Measurements from ENCODE around the gene SLC39A10. TPM values are rescaled to one million over a fixed set of nuclear protein-coding genes. Genes with fewer than 3 reads are reported as not detected.

The SLC39A10 gene
- total and polyA plus RNA-seq, 8 donors, result 0.15 to 22.0 (median 3.1) TPM

DNA sequence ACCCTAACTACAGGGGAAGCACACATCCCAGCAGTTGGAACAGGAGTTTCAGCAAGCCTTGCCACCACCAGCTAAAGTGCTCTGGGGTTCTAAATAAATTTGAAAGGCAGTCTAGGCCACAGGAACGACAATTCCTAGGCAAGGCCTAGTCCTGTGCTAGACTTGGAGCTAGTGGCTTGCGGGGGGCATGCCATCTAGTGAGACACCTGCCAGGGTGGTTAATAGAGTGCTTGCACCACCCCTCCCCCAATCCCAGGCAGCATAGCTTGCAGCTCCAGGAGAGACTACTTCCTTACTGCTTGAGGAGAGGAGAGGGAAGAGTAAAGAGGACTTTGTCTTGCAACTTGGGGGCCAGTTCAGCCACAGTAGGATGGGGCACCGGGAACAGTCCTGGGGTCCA lies 101.8 kb downstream of the SLC39A10 start:
- no peak for DNase-seq
- Histone ChIP-seq H3K9me3 (peaks cover 0 to 6% (median 2%) of the 10 kb centered on the region in 4 donors), H3K27ac (no peak overlapping the region), H3K27me3 (no peaks in the 10 kb centered on the region), H3K4me1 (no peaks in the 10 kb centered on the region), H3K4me3 (no peak overlapping the region), H3K36me3 (no peaks in the 10 kb centered on the region)
- intact Hi-C loops (cut with DNase I; ENCODE audit: low total_unique reads), result no loop called here
- 91 to 100% (median 97%) methylated on average over 3 of the region's 3 CpGs for WGBS, 5 donors
- TF ChIP-seq, protein P1, sequence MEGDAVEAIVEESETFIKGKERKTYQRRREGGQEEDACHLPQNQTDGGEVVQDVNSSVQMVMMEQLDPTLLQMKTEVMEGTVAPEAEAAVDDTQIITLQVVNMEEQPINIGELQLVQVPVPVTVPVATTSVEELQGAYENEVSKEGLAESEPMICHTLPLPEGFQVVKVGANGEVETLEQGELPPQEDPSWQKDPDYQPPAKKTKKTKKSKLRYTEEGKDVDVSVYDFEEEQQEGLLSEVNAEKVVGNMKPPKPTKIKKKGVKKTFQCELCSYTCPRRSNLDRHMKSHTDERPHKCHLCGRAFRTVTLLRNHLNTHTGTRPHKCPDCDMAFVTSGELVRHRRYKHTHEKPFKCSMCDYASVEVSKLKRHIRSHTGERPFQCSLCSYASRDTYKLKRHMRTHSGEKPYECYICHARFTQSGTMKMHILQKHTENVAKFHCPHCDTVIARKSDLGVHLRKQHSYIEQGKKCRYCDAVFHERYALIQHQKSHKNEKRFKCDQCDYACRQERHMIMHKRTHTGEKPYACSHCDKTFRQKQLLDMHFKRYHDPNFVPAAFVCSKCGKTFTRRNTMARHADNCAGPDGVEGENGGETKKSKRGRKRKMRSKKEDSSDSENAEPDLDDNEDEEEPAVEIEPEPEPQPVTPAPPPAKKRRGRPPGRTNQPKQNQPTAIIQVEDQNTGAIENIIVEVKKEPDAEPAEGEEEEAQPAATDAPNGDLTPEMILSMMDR (IDR thresholded peaks at IDR 0.05), result no peak
- no peak for TF ChIP-seq POLR2AphosphoS5 (IDR thresholded peaks at IDR 0.05)
- no peak for TF ChIP-seq EP300 (IDR thresholded peaks at IDR 0.05)
- no peak for TF ChIP-seq POLR2A (IDR thresholded peaks at IDR 0.05)

DNA sequence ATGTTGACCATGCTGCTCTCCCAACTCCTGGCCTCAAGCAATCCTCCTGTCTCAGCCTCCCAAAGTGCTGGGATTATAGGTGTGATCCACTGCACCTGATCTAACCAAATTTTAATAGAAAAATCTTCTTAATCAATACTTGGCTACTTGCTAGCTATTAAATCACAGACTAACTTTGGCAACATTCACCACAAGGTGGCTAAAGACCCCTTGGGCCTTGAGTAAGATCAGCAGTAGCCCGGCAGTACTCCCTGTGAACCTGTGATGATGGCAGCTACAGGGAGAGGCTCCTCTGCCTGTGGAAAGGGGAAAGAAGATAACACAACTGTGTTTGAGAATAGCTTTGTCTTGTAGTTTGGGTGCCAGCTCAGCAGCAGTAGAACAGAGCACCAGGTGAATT lies 102.9 kb downstream of the SLC39A10 start:
- H3K27ac ChIP-seq, result no peak overlapping the region
- no peaks in the 10 kb centered on the region for H3K36me3 ChIP-seq
- H3K4me3 ChIP-seq, result no peak overlapping the region
- peaks cover 4 to 9% (median 5%) of the 10 kb centered on the region in 4 donors for H3K9me3 ChIP-seq
- TF ChIP-seq EP300 (IDR thresholded peaks at IDR 0.05) (no peak), POLR2AphosphoS5 (IDR thresholded peaks at IDR 0.05) (no peak), POLR2A (IDR thresholded peaks at IDR 0.05) (no peak)
- TF ChIP-seq, protein P1 (IDR thresholded peaks at IDR 0.05), result no peak
- intact Hi-C loops (cut with DNase I; ENCODE audit: low total_unique reads), result no loop called here
- H3K27me3 ChIP-seq, result no peaks in the 10 kb centered on the region
- no peak for DNase-seq
- WGBS, 5 donors, result 90 to 100% (median 93%) methylated on average over 1 of the region's 1 CpG
- no peaks in the 10 kb centered on the region for H3K4me1 ChIP-seq

DNA sequence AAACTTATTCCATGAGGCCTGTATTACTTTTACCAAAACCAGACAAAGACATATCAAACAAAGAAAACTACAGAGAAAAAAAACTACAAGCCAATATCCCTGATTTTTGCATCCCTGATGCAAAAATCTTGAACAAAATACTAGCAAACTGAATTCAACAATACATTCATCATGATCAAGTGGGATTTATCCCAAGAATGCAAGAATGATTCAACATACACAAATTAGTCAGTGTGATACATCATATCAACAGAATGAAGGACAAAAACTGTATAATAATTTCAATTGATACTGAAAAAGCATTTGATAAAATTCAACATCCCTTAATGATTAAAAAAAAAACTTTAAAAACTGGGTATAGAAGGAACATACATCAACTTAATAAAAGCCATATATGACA lies 106.8 kb downstream of the SLC39A10 start:
- Histone ChIP-seq H3K27me3 (no peaks in the 10 kb centered on the region), H3K27ac (no peak overlapping the region), H3K4me3 (no peak overlapping the region), H3K4me1 (no peaks in the 10 kb centered on the region), H3K9me3 (peaks cover 4 to 14% (median 11%) of the 10 kb centered on the region in 4 donors), H3K36me3 (no peaks in the 10 kb centered on the region)
- no peak for TF ChIP-seq POLR2AphosphoS5 (IDR thresholded peaks at IDR 0.05)
- TF ChIP-seq, protein P1 (IDR thresholded peaks at IDR 0.05), result no peak
- no peak for TF ChIP-seq POLR2A (IDR thresholded peaks at IDR 0.05)
- no peak for TF ChIP-seq EP300 (IDR thresholded peaks at IDR 0.05)
- intact Hi-C loops (cut with DNase I; ENCODE audit: low total_unique reads), result no loop called here
- no peak for DNase-seq

DNA sequence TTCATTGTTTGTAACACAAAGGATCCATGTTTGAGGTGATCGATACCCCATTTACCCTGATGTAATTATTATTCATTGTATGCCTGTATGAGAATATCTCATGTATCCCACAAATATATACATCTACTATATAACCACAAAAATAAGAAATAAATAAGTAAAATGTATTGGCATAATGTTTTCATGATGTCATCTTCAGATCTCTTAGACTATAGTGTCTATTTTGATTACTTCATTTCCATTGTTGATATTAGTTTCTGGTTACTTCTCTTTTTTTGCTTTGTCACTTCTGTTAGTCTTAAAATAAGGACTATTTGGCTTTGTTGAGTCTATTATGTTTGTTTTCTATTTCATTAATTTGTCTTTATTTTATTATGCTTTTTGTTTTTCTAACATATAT lies 109.7 kb downstream of the SLC39A10 start:
- Histone ChIP-seq H3K4me3 (no peak overlapping the region), H3K9me3 (peaks cover 0 to 14% (median 8%) of the 10 kb centered on the region in 4 donors), H3K36me3 (no peaks in the 10 kb centered on the region), H3K27ac (no peak overlapping the region), H3K27me3 (no peaks in the 10 kb centered on the region), H3K4me1 (no peaks in the 10 kb centered on the region)
- no peak for TF ChIP-seq POLR2A (IDR thresholded peaks at IDR 0.05)
- TF ChIP-seq EP300 (IDR thresholded peaks at IDR 0.05), result no peak
- no peak for TF ChIP-seq POLR2AphosphoS5 (IDR thresholded peaks at IDR 0.05)
- TF ChIP-seq, protein P1 (IDR thresholded peaks at IDR 0.05), result no peak
- intact Hi-C loops (cut with DNase I; ENCODE audit: low total_unique reads), result no loop called here
- DNase-seq, result no peak
- WGBS, 5 donors, result 91 to 100% (median 97%) methylated on average over 1 of the region's 1 CpG
